GM18508 (cell line): ENCODE measurements around the gene ESR1.

ENCODE experiments used
- ATAC-seq: cut with Tn5 transposase; IDR thresholded peaks from one replicate; pipeline ENCODE4 v1.9.1; 2021; ENCODE audit warnings: moderate number of reproducible peaks; ENCODE audit not compliant: insufficient read depth, unreplicated experiment

Gene ESR1

DNA sequence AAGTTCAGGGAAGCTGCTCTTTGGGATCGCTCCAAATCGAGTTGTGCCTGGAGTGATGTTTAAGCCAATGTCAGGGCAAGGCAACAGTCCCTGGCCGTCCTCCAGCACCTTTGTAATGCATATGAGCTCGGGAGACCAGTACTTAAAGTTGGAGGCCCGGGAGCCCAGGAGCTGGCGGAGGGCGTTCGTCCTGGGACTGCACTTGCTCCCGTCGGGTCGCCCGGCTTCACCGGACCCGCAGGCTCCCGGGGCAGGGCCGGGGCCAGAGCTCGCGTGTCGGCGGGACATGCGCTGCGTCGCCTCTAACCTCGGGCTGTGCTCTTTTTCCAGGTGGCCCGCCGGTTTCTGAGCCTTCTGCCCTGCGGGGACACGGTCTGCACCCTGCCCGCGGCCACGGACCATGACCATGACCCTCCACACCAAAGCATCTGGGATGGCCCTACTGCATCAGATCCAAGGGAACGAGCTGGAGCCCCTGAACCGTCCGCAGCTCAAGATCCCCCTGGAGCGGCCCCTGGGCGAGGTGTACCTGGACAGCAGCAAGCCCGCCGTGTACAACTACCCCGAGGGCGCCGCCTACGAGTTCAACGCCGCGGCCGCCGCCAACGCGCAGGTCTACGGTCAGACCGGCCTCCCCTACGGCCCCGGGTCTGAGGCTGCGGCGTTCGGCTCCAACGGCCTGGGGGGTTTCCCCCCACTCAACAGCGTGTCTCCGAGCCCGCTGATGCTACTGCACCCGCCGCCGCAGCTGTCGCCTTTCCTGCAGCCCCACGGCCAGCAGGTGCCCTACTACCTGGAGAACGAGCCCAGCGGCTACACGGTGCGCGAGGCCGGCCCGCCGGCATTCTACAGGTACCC is at the start of gene ESR1:
Gene ESR1, plus strand, starts transcription at position 170 of the 858 bp plus-strand sequence. Its CDS starts 231 bp downstream, at position 401.
- no peak for ATAC-seq

DNA sequence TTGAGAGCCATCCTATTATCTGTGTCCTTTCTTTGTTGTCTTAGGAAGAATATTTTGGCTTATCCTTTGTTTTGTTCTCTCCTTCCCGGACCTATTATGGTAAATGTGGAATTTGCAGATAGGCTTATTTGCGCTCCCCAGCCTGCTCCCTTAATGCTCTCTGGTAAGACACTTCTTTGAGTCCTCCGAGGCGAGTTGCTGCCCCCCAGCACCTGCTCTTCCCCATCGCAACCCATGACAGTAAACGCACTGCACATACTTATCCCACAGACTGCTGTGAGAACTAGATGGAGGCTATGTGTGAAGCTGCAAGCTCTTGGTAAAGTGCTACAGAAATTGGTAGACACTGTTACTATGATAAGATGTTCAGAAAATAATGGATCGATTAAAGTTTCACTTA is 47.0 kb upstream of the ESR1 start:
- ATAC-seq = no peak

DNA sequence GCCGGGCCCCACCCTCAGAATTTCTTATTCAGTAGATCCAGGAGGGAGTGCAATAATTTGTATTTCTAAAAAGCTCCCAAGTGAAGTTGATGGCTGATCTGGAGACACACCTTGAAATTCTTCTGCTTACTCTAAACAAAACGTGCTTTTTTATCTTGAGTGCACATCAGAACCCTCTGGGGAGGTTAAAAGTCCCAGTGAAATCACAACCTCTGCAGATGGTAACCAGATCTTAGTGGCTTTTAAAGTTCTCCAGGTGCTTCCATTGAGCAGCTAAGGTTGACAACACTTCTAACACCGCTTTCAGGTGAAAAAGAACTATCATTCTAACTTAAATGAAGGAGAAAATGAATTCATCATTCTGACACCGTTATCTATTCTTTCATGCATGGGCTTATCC is 45.6 kb upstream of the ESR1 start:
- ATAC-seq = no peak

DNA sequence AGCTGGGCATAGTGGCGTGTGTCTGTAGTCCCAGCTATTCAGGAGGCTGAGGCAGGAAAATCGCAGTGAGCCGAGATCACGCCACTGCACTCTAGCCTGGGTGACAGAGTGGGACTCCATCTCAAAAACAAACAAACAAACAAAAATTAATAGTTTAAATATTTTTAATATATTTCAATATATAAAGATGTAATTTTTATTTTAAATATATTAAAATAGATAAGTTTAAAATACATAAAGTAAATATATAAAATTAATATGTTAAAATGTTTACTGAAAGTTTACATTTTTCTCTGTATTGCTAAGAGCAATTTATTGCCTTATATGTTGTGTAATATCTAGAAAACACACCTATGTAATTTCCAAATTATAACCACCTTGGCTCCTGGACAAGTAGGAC is 44.7 kb upstream of the ESR1 start:
- no peak for ATAC-seq

- ATAC-seq = no peak
Observed at GRCh38 chr6:151763303-151763702, 44.2 kb upstream of the ESR1 start.

DNA sequence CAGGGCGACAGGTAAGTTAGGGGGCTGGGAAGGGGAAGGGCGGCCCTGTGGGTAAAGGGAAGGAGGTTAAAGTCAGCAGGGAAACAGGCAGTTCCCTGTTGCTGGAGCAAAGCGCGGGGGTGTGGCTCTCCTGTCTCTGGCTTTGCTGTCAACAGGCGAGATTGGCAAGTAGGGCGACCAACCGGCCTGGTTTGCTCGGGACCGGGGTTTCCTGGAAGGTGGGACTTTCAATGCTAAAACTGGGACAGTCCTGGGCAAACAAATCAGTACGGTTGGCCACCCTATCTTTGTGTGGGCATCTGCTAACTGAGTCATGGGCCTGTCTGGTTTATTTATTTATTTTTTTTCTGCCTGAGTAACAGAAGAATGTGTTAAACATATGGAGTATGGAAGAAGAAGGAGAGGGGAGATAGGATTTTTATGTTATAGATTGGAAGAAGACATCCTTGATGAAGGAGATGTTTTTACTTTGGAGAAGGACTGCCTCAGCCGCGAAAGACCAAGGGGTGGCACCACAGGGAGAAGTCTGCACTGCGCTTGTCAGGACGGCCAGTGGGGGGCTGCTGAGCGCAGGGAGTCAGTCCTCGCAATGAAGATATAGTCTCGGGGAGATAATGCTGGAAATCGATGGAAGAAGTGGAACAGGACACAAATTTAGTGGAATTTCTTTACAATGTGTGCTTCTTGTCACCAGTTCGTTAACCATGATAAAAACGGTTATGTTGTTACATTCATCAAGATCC is 43.4 kb upstream of the ESR1 start:
- peak; percentile 62 for ATAC-seq

GRCh38 chr6:151765444-151765886 is 42.0 kb upstream of the ESR1 start:
- ATAC-seq = no peak

- no peak for ATAC-seq
Observed at GRCh38 chr6:151772446-151772845, 35.0 kb upstream of the ESR1 start.

- ATAC-seq = no peak
Observed at GRCh38 chr6:151773382-151773781, 34.1 kb upstream of the ESR1 start.

- no peak for ATAC-seq
Observed at GRCh38 chr6:151782560-151782959, 24.9 kb upstream of the ESR1 start.

- no peak for ATAC-seq
Observed at GRCh38 chr6:151783692-151784091, 23.8 kb upstream of the ESR1 start.

GRCh38 chr6:151784441-151785214 is 22.9 kb upstream of the ESR1 start:
- ATAC-seq = no peak

GRCh38 chr6:151796842-151797530 is 10.5 kb upstream of the ESR1 start:
- ATAC-seq = no peak

DNA sequence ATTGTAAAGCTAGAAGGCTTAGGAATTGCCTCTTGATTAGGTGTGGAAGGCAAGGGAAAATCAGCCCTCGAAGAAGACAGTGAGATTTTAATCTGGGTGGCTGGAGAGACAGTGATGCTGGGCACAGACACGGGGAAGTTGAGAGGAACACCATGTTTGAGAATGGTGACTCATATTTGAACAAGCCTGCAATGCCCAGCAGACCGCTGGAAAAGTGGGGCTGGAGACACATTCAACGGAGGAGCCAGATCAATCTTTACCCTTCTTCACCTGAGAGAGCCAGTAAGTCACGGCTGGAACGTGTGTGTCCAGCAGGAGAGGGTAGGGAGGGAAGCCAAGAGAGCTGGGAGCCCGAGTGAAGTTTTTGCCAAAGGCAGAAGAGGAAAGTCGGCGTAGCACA is 3.7 kb upstream of the ESR1 start:
- no peak for ATAC-seq

DNA sequence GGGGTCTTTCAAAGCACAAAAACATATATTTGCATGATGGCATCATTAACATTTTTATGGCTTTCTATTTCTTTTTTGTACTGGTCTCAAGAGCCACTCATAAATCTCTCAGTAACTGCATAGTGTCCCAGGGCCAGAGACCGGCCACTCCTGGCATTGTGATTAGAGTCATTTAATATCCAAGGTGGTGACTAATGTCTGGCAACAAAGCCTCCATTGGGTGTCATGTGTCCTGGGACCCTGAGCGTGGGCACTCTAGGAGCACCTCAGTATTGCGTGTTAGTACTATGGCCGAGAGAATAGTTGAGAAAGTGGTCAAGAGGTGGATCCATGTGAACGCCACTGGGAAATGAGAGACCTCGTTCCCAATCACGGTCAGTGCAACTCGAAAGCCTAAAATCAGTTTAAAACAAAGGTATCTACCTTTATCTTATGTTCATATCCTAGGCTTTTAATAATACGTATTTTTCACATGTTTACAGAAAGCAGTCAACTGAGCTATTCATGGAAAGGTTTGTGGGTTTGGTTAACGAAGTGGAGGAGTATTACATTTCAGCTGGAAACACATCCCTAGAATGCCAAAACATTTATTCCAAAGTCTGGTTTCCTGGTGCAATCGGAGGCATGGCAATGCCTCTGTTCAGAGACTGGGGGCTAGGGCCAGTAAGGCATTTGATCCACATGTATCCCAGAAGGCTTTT is 2.7 kb upstream of the ESR1 start:
- no peak for ATAC-seq

DNA sequence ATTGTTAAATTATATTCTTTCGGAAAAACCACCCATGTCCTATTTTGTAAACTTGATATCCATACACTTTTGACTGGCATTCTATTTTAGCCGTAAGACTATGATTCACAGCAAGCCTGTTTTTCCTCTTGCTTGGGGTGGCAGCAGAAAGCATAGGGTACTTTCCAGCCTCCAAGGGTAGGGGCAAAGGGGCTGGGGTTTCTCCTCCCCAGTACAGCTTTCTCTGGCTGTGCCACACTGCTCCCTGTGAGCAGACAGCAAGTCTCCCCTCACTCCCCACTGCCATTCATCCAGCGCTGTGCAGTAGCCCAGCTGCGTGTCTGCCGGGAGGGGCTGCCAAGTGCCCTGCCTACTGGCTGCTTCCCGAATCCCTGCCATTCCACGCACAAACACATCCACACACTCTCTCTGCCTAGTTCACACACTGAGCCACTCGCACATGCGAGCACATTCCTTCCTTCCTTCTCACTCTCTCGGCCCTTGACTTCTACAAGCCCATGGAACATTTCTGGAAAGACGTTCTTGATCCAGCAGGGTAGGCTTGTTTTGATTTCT is 2.1 kb upstream of the ESR1 start:
- no peak for ATAC-seq

DNA sequence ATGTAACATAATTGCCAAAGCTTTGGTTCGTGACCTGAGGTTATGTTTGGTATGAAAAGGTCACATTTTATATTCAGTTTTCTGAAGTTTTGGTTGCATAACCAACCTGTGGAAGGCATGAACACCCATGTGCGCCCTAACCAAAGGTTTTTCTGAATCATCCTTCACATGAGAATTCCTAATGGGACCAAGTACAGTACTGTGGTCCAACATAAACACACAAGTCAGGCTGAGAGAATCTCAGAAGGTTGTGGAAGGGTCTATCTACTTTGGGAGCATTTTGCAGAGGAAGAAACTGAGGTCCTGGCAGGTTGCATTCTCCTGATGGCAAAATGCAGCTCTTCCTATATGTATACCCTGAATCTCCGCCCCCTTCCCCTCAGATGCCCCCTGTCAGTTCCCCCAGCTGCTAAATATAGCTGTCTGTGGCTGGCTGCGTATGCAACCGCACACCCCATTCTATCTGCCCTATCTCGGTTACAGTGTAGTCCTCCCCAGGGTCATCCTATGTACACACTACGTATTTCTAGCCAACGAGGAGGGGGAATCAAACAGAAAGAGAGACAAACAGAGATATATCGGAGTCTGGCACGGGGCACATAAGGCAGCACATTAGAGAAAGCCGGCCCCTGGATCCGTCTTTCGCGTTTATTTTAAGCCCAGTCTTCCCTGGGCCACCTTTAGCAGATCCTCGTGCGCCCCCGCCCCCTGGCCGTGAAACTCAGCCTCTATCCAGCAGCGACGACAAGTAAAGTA is 547 bp upstream of the ESR1 start:
- ATAC-seq = no peak

- no peak for ATAC-seq
Observed at GRCh38 chr6:151808371-151809241, 1.1 kb downstream of the ESR1 start.
